Body of pancreas (tissue), 4 donors: Measurements from ENCODE around the gene DCAF11.

Source experiments
- POLR2A ChIP-seq, 3 donors: fragments of 450-650 bp; IDR thresholded peaks; one replicate each; pipeline ENCODE4 v1.6.1; 2016; ENCODE audit warnings: antibody characterized with exemption in 3 of 3, mild to moderate bottlenecking in 2 of 3
- TF ChIP-seq, protein P1 (sequence below), 7 experiments: fragments of 450-650 bp in 4 of 7; fragments of 200-600 bp in 3 of 7; sonication (generic) in 3 of 7; IDR thresholded peaks; one replicate each; pipeline ENCODE4 v1.5.1; 2016 to 2019; ENCODE audit warnings: antibody characterized with exemption in 7 of 7

DNA sequence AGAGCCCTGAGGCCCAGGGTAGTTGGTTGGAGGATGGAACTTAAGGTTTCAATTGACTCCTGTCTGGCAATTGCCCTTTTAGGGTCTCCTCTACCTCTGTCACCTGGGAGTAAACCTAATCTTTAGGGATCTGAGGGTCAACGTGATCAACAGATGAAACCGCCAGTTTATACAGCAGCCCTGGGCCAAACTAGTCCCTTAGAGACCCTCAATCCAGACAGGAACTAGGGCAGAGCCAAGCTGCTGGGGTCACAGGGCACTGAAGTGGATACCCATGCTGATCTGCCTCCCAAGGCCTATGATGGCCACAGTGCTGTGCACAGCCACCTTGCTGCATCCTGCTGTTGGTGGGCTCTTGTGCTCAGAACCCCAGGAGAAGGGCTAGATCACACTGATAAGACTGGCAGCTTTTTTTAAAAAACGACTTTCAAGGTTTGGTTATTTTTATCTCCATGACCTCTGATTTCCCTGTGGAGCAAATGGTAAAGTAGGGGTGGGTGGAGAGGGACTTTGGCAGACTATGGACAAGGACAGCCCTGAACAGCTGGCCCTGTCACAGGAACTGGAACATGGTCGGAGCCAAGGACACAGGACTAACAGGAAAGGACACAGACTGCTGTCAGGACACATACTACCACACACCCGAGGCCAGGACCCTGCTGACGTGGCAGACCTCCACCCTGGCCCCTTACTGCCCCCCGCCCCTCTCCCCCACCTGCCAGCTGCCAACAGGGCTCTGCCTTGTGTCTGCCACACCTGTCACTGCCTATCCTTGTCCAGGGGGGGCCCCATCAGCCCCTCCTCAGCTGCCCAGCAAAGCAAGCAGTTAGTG is 16.4 kb downstream of the DCAF11 start:
- peak in 2 of 3 donors; percentile 40 to 59 for TF ChIP-seq POLR2A (IDR thresholded peaks at IDR 0.05)
- TF ChIP-seq, protein P1, sequence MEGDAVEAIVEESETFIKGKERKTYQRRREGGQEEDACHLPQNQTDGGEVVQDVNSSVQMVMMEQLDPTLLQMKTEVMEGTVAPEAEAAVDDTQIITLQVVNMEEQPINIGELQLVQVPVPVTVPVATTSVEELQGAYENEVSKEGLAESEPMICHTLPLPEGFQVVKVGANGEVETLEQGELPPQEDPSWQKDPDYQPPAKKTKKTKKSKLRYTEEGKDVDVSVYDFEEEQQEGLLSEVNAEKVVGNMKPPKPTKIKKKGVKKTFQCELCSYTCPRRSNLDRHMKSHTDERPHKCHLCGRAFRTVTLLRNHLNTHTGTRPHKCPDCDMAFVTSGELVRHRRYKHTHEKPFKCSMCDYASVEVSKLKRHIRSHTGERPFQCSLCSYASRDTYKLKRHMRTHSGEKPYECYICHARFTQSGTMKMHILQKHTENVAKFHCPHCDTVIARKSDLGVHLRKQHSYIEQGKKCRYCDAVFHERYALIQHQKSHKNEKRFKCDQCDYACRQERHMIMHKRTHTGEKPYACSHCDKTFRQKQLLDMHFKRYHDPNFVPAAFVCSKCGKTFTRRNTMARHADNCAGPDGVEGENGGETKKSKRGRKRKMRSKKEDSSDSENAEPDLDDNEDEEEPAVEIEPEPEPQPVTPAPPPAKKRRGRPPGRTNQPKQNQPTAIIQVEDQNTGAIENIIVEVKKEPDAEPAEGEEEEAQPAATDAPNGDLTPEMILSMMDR (IDR thresholded peaks at IDR 0.05): no peak
